Transverse colon (tissue), 4 donors: Measurements from ENCODE around the gene KLHDC10. TPM values are rescaled to one million over a fixed set of nuclear protein-coding genes. Genes with fewer than 3 reads are reported as not detected.
"Not testable (repeated sequence)": the region's sequence is repeated elsewhere in the genome, so short reads cannot be mapped to it uniquely, and the experiment has no call there.

Source experiments
- DNase-seq: peaks from one replicate; pipeline ENCODE4 v3.0.0-alpha.2; 2019
- H3K27ac ChIP-seq, 4 donors: fragments of 200-600 bp; sonication (generic); 2 replicates each; pipeline ENCODE4 v1.5.1; 2016 to 2018; ENCODE audit warnings: inconsistent platforms in 4 of 4
- H3K27me3 ChIP-seq: fragments of 200-600 bp; sonication (generic); 2 replicates; pipeline ENCODE4 v1.5.1; 2017; ENCODE audit warnings: inconsistent platforms
- H3K36me3 ChIP-seq, 4 donors: fragments of 200-600 bp; sonication (generic); 2 replicates each; pipeline ENCODE4 v1.5.1; 2017 to 2019; ENCODE audit warnings: inconsistent platforms in 4 of 4
- H3K4me1 ChIP-seq, 4 donors: fragments of 200-600 bp; sonication (generic); 2 replicates each; pipeline ENCODE4 v1.5.1; 2017 to 2020; ENCODE audit warnings: inconsistent platforms in 4 of 4
- H3K4me3 ChIP-seq, 4 donors: fragments of 200-600 bp; sonication (generic); 1 replicate in 1 of 4; 2 replicates in 3 of 4; pipeline versions ENCODE4 v1.5.1 to v1.6.1; 2017 to 2019; ENCODE audit warnings: inconsistent platforms in 4 of 4
- H3K9me3 ChIP-seq, 2 donors: fragments of 200-600 bp; sonication (generic); 2 replicates each; pipeline ENCODE4 v1.5.1; 2017 to 2019; ENCODE audit warnings: inconsistent platforms in 2 of 2
- EP300 ChIP-seq: sonication (generic); formaldehyde crosslinking; IDR thresholded peaks from one replicate; pipeline ENCODE4 v1.6.1; 2017; ENCODE audit warnings: antibody characterized with exemption, low read depth
- POLR2A ChIP-seq: fragments of 450-650 bp; IDR thresholded peaks from one replicate; pipeline ENCODE4 v1.6.1; 2016; ENCODE audit warnings: antibody characterized with exemption, mild to moderate bottlenecking, moderate library complexity
- POLR2AphosphoS5 ChIP-seq, 3 donors: sonication (generic); formaldehyde crosslinking; IDR thresholded peaks; one replicate each; pipeline ENCODE4 v1.6.1; 2016; ENCODE audit warnings: antibody characterized with exemption in 3 of 3
- WGBS, 2 donors: methylation state at CpG; one replicate each; pipeline ENCODE4 v1.1.5; 2018; ENCODE audit warnings: low coverage in 1 of 2; 5-methylcytosine and 5-hydroxymethylcytosine counted together
- in situ Hi-C, 4 donors: fragments of 200-750 bp; cut with MboI; loops; one replicate each; pipeline versions ENCODE4 v1.15.0 to v1.15.1; 2017; ENCODE audit warnings: low sequenced_read_pairs in 3 of 4, low pct_ligation_motif_present in 1 of 4, low pct_unique_long_range_greater_than_20kb in 1 of 4
- intact Hi-C: fragments of 100-400 bp; cut with DNase I; formaldehyde crosslinking; loops from one replicate; pipeline ENCODE4 v1.15.1; 2023; ENCODE audit warnings: low total_unique reads
- total RNA-seq, 4 donors: library from RNA; depleted of rRNA; stranded (reverse); fragments of >200 nt; gene quantifications; one replicate each; pipeline ENCODE4 v1.1.0, GENCODE V29; 2016
- TF ChIP-seq, protein P1 (sequence below), 5 experiments: fragments of 200-600 bp in 3 of 5; fragments of 450-650 bp in 2 of 5; sonication (generic) in 3 of 5; IDR thresholded peaks; 1 replicate in 2 of 5; 2 replicates in 3 of 5; pipeline ENCODE4 v1.5.1; 2016 to 2017; ENCODE audit warnings: antibody characterized with exemption in 5 of 5, inconsistent platforms in 3 of 5, mild to moderate bottlenecking in 2 of 5, moderate library complexity in 1 of 5

KLHDC10 gene
- total RNA-seq, 4 donors from 2014 or later: 9.4 to 23.5 (median 15.6) TPM

DNA sequence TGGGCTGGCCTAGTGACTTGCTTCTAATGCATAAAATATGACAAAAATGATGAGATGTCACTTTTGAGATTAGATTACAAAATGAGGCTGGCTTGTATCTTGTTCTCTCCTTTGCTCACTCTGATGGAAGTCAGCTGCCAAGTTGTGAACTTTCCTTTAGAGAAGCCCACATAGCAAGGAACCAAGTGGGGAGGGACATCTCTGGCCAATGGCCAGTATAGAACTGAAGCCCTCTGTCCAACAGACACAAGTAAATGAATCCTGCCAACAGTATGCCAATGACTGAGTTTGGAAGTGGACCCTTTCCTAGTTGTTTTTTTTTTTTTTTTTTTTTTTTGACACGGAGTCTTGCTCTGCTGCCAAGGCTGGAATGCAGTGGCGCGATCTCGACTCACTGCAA lies 22.5 kb upstream of the KLHDC10 start:
- Histone ChIP-seq H3K4me1 (peaks cover 0 to 17% (median 7%) of the 10 kb centered on the region in 4 donors), H3K9me3 (no peaks in the 10 kb centered on the region), H3K36me3 (peaks cover 0 to 8% (median 0%) of the 10 kb centered on the region in 4 donors), H3K27ac (no peak overlapping the region), H3K4me3 (no peak overlapping the region), H3K27me3 (no peaks in the 10 kb centered on the region)
- WGBS, 2 donors: 94 to 98% methylated on average over 3 to 4 of the region's 4 CpGs
- intact Hi-C loops: no loop called here
- no peak for DNase-seq
- in situ Hi-C loops: no loop called here
- TF ChIP-seq, protein P1, sequence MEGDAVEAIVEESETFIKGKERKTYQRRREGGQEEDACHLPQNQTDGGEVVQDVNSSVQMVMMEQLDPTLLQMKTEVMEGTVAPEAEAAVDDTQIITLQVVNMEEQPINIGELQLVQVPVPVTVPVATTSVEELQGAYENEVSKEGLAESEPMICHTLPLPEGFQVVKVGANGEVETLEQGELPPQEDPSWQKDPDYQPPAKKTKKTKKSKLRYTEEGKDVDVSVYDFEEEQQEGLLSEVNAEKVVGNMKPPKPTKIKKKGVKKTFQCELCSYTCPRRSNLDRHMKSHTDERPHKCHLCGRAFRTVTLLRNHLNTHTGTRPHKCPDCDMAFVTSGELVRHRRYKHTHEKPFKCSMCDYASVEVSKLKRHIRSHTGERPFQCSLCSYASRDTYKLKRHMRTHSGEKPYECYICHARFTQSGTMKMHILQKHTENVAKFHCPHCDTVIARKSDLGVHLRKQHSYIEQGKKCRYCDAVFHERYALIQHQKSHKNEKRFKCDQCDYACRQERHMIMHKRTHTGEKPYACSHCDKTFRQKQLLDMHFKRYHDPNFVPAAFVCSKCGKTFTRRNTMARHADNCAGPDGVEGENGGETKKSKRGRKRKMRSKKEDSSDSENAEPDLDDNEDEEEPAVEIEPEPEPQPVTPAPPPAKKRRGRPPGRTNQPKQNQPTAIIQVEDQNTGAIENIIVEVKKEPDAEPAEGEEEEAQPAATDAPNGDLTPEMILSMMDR (IDR thresholded peaks at IDR 0.05): no peak
- no peak for TF ChIP-seq POLR2A

DNA sequence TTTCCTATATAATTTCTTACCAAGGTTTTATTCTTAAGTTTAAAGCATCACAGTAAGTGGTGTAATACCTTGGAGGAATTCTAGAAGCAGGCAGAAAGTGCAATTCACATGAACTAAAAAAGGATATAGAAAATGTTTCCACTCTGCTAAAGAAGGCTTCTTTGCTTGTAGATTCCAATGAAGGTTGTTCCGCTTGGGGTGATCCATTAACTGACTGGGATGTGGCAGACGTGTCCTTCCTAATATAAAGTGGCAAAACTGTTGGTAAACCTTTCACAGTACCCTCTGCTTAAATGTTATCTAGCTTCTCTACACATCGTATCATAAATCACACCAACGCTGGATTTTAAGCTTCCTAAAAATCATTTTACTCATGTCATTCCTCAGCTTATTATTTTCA lies 21.4 kb upstream of the KLHDC10 start:
- Histone ChIP-seq H3K9me3 (no peaks in the 10 kb centered on the region), H3K4me3 (no peak overlapping the region), H3K4me1 (peaks cover 0 to 17% (median 7%) of the 10 kb centered on the region in 4 donors), H3K27ac (no peak overlapping the region), H3K27me3 (no peaks in the 10 kb centered on the region), H3K36me3 (peaks cover 0 to 8% (median 0%) of the 10 kb centered on the region in 4 donors)
- TF ChIP-seq EP300 (no peak), POLR2A (no peak), POLR2AphosphoS5 (IDR thresholded peaks at IDR 0.05) (no peak)
- TF ChIP-seq, protein P1 (IDR thresholded peaks at IDR 0.05): no peak
- DNase-seq: no peak
- in situ Hi-C loops: no loop called here
- WGBS, 2 donors: 90 to 100% methylated on average over 2 to 4 of the region's 4 CpGs
- intact Hi-C loops: no loop called here

DNA sequence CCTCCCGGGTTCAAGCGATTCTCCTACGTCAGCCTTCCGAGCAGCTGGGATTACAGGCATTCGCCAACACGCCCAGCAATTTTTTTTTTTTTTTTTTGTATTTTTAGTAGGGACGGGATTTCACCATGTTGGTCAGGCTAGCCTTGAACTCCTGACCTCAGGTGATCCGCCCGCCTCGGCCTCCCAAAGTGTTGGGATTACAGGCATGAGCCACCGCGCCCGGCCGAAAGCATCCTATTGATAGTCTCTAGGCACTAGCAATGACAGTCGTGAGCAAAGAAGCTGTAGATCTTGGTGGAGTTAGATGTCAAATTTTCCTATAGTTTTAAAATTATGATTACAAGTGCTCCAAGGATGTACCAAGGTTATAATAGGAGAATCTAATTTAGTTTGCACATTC lies 18.1 kb upstream of the KLHDC10 start:
- H3K4me1 ChIP-seq: peaks cover 0 to 17% (median 7%) of the 10 kb centered on the region in 4 donors
- H3K9me3 ChIP-seq, H3K27me3 ChIP-seq, H3K27ac ChIP-seq, H3K36me3 ChIP-seq, H3K4me3 ChIP-seq, DNase-seq, intact Hi-C loops: not testable (repeated sequence)
- in situ Hi-C loops: loop anchor here in 3 of 4 donors (25.0 kb wide), 2 partner anchors 710 to 785 kb away; no protein-coding TSS in a partner anchor
- 96 to 99% methylated on average over 9 to 15 of the region's 15 CpGs for WGBS, 2 donors

DNA sequence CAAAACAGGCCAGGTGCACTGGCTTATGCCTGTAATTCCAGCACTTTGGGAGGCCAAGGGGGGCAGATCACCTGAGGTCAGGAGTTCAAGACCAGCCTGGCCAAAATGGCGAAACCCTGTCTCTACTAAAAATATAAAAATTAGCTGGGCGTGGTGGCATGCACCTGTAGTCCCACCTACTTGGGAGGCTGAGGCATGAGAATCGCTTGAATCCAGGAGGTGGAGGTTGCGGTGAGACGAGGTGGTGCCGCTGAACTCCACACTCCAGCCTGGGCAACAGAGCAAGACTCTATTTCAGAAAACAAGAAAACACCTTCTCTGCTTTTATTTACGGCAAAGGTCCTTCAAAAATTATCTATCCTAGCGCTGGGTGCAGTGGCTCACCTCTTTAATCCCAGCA lies 15.1 kb upstream of the KLHDC10 start:
- H3K9me3 ChIP-seq, H3K4me1 ChIP-seq, H3K36me3 ChIP-seq, H3K27ac ChIP-seq, H3K4me3 ChIP-seq, H3K27me3 ChIP-seq, DNase-seq, intact Hi-C loops: not testable (repeated sequence)
- 93% methylated on average over 7 to 8 of the region's 8 CpGs for WGBS, 2 donors
- in situ Hi-C loops: loop anchor here in 3 of 4 donors (25.0 kb wide), 2 partner anchors 707 to 782 kb away; no protein-coding TSS in a partner anchor

DNA sequence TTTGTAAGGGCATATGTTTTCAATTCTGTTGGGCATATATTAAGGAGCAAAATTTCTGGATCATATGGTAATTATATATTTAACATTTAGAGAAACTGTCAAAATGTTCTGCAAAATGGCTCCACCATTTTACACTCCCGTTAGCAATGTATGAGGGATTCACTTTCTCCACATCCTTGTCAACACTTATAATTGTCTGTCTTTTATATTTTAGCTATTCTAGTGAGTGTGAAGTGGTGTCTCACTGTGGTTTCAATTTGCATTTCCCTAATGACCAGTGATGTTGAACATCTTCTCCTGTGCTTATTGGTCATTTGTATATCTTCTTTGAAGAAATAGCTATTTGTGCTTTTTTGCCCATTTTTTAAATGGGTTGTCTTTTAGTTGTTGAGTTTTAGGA lies 8.1 kb upstream of the KLHDC10 start:
- intact Hi-C loops (no loop called here), in situ Hi-C loops (loop anchor here in 3 of 4 donors (10.0 to 25.0 kb wide), 3 partner anchors 693 to 775 kb away; no protein-coding TSS in a partner anchor)
- H3K4me3 ChIP-seq: no peak overlapping the region
- no peaks in the 10 kb centered on the region for H3K4me1 ChIP-seq
- no peaks in the 10 kb centered on the region for H3K36me3 ChIP-seq
- no peak overlapping the region for H3K27ac ChIP-seq
- no peaks in the 10 kb centered on the region for H3K9me3 ChIP-seq
- TF ChIP-seq POLR2A (no peak), EP300 (no peak), POLR2AphosphoS5 (IDR thresholded peaks at IDR 0.05) (no peak)
- TF ChIP-seq, protein P1 (IDR thresholded peaks at IDR 0.05): no peak
- DNase-seq: no peak
- WGBS, 2 donors: 71 to 90% methylated on average over 1 of the region's 1 CpG
- H3K27me3 ChIP-seq: no peaks in the 10 kb centered on the region
